DMS53 treated with DMSO at 0.1 percent for 48 hours (cell line): ENCODE results near the gene SPHK1.

Experiments
- DNase-seq: peaks from one replicate; lab custom pipeline; 2025; ENCODE audit not compliant: unreplicated experiment; lab: John Stamatoyannopoulos, UW

SPHK1 gene

DNA sequence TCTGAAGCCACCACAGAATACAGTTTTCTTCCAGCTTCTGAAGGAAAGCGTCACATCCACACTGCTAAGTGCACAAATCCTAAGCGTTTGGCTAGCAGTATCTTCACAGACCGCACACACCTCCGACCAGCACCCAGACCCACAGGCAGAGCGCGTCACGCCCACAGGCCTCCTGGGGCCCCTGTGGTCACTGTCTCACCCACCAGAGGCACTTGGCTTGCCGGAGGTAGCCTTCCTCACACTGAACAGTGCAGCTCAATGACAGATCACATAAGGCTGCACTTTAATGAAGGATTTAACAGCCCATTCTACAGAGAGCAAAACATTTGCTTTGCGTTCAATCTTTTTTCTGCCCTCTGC, 21.2 kb downstream of the SPHK1 start:
- DNase-seq: no peak

DNA sequence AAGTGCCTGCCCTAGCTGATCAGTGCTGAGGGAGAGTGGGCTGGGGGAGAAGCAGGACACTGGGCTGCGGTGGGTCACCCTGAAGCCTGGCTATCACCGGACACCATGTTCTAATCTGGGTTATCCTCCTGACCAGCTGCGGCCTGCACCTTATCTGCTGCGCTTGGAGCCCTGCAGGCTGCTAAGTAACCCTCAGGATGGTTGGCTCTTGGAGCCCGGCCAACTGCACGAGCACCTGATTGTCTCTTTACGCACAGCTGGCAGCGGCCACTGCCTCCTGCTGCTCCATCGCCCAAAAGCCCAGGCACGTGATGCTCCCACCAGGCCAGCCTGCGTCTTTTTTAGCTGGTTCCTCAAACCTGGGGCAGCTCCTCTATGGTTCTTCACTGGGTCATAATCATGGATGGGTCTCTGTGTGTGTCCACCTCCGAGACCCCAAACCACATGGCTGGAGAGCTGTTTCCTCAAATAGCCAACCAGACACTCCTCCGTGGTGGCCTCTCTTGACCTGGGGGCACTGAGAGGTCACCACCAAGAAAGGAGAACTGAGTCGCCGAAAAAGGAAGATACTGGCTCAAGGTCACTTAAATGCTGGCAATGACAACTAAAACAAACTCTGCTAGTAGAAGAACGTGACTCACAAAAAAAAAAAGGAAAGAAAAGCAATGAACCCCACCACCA, 21.7 kb downstream of the SPHK1 start:
- no peak for DNase-seq

DNA sequence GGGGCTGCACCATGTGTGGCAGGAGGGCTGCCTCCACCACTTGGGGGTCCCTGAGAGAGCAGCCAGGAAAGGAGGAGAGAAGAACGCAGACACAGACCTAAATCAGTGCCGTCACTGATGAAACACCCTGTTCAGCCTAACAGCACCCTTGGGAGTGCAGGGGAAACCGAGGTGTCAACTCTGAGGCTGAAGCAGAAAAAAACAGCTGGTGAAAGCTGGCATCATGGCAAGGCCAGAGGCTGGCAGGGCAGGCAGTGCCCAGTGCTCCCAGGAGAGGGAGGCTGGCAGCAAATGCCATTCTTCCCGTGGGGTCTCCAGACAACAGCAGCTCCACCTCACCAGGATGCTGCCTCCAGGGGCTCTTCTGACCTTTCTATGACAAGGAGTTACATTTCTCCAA, 23.1 kb downstream of the SPHK1 start:
- no peak for DNase-seq

DNA sequence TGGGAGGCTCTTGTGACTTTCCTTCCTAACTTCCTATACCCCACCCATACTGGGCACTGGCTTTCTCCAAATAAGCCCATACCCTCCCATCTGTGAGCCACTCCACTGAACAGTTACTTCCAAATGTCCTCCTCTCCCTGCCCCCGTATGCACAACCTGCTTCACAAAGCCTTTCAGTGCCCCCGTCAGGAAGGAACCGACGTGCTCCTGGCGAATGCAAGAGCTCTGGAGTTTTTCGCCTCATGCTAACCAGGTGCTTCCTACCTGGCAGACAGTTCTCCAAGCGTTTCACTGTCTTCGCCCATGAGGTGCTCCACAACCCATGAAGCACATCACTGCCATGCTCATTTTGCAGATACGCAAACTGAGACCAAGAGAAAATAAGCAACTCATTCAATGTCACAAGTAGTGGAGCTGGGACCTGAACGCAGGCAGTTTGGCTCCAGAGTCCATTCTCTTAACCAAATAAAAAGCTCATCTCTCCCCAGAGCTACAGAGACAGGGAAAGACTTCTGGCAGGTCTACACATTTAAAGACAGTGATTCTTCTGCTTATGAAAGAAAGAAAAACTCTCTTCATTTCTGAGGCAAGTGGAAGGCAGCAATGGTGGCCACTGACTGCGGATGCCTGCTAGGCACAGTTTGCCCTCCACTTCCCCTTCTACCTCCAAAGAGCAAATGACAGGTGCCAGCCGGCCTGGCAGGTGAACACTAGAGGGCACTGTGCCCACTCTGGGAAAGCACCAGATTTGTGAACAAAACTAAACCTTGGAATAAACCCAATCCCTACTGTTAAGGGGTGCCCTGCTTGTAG, 23.8 kb downstream of the SPHK1 start:
- DNase-seq: peak; percentile 70

DNA sequence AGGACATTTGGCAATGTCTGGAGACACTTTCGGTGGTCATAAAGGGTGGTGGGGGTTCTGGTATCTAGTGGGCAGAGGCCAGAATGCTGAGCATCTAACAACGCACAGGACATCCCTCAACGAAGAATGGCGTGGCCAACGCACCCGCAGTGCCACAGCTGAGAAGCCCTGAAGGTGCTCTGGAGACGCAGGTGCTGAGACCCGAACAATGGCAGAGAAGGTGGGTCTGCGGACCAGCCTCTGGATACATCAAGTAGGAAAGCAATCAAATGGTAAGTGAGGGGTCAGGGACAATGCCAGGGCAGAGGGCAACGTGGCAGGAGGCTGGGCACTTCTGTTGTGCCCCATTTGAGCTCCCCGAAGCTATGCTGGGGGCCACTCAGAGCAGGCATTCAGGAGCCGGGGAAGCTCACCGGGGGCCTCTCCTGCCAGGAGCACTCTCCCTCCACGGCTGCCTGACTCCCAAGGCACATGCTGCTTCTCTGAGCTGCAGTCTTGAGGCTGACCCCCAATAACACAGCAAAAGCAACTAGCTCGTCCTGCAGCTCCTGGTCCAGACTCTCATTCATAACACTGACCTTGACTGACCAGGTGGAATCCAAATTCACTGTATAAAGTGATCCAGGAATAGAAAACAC, 26.0 kb downstream of the SPHK1 start:
- DNase-seq: no peak

DNA sequence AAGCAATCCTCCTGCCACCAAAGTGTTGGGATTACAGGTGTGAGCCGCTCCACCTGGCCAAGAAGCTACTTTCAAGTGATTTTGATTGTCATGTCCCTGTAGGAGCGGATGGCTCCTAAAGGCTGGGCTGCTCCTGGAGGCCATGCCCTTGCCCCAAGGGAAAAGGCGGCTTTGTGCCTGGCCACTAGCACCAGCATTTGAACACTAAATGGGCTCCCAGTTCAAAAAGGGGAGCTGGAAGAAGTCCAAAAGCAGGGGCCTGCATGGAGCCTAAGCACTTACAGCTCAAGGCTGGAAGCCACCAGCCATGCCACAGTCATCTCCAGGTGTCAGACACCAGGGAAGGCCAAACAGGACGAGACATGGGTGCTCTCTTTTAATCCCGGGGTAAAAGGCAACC, 26.8 kb downstream of the SPHK1 start:
- no peak for DNase-seq

DNA sequence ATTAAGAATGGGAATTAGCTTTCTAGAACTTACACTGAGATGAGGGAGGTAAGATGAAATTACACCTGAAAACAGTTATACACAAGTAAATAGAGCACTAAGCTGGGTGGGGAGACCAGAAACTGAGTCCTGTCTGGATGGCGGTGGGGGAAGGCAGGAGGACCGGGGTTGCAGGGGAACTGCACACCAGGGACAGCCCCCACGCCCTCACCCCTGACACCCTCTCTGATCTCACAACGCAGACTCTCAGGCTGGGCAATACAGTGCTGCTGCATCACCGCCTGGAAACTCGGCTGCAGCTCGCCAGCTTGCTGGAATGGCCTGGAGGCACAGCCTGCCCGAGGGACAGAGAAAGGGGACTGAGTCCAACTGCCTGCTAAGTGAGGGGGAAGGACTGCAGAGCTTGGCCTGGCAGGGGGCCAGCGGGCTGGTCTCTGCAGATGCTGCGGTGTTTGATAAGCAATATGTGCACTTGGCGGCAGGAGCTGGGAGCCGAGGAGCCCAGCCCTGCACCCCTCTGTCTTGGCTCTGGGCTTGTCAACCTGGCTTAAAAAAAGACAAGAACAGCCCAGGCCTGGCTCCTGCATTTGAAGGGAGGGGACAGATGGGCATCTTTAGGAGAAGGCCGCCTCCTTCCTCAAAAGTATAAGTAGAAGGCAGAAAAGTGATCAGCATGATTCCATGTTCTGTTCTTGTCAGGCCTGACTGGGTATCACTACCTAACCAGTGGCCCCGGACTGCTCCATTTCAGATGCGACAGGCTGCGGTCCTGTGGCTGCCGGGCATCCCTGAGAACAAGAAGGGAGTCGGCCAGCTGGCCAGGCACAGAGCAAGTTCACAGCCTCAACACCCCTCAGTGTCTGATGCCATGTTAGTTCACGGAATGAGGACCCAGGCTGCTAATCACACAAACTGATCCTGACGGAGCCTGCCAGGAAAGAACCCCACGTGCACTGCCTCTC, 30.2 kb downstream of the SPHK1 start:
- no peak for DNase-seq

DNA sequence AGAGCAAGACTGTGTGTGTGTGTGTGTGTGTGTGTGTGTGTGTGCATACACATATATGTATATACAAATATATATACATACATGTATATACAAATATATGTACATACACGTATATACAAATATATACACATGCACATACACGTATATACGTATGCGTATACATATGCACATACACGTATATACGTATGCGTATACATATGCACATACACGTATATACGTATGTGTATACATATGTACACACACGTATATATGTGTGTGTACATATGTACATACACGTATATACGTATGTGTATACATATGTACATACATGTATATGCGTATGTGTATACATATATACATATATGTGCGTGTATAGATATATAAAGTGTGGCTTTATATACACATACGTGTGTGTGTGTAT, 31.4 kb downstream of the SPHK1 start:
- no peak for DNase-seq

DNA sequence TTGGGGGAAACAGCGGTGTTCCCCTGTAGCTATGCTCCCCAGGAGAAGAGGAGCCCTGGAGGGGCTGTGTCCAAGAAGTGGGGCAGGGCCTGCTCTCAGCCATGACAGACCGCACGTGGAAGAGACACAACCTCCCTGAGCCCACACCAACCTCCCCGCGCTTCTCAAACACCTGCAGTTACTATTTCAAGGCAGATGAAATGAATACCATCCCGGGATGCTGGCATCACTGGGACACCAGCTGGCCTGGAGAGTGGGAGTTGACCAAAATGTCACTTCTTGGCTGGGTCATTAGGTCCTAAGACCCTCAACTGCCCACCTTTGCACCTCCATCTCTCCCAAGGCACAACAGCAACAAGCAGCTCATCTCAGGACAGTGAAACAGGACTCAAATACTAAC, 32.0 kb downstream of the SPHK1 start:
- no peak for DNase-seq

DNA sequence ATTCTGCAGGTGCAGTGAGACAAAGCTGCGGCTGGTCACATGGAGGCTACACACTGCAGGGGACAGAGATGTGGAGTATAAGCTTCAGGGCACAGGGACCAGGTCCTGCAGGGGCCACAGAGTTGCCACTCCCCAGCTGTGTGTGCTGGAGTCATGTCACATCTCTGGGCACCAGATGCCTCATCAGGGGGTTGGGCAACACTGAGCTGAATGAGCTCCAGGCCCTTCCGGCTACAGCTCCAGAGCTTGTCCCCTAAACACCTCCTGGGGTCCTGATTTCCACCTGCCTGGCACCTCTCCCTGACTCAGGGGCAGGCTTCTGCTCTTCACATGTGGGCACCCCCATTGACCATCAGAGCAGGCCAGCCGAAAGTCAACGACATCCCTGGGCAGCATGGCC, 32.5 kb downstream of the SPHK1 start:
- no peak for DNase-seq

DNA sequence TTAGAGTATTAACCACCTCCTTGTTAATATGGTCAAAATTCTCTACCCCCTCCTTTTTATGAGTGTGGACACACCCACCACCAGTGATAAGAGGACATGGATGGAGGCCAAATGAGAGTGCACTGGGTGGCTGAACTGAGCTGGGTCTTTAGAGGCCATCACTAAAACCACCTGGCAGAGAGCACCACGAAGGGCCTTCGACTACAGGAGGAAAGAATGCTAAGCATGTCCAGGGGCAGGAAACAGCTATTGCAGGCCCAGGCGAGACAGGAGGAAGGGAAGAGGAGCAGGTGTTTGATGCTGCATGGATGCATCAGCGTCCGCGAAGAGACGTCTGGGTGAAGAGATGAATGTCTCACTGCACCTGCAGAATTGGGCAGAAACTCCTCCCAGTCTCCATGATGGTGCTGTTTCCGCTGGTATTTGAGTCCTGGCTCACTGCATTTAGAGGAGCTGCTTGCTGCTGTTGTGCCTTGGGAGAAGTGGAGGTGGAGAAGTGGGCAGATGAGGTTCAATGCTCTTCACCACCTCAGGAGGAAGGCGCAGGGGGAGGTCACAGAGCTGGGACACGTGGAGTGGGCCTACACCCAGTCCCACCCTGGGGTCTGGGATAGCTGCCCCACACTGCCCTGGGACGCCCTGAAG, 33.2 kb downstream of the SPHK1 start:
- no peak for DNase-seq

DNA sequence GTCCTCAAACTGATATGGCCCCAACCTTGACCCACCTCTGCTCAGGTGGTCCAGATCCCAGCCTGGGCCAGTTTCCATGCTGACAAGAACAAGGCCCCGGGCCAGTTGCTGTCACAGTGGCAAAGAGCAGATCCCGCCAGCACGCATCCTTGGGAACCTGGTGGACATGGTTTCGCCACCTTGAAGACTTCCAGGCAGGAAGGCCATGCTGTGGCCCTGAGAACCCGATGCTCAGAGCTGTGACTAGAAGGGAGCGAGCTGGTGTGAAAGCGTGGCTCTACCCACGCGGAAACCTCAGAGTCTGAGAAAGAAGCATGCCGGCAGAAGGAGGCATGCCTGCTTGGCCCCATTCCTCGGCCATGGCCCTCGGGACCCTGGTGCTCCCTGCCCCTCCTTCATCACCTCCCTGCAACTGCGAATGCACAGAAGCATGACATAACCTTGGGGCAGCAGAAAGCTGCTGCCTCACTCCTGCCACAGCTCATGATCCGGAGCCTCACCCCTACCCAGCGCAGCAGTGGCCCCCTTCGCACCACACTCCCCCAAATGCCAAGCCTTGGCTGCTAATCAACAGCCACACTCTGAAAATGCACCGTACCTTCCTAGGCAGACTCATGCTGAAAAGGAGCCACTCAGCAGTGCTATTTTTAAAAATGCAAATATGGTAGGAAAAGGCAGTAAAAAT, 35.3 kb downstream of the SPHK1 start:
- DNase-seq: no peak

DNA sequence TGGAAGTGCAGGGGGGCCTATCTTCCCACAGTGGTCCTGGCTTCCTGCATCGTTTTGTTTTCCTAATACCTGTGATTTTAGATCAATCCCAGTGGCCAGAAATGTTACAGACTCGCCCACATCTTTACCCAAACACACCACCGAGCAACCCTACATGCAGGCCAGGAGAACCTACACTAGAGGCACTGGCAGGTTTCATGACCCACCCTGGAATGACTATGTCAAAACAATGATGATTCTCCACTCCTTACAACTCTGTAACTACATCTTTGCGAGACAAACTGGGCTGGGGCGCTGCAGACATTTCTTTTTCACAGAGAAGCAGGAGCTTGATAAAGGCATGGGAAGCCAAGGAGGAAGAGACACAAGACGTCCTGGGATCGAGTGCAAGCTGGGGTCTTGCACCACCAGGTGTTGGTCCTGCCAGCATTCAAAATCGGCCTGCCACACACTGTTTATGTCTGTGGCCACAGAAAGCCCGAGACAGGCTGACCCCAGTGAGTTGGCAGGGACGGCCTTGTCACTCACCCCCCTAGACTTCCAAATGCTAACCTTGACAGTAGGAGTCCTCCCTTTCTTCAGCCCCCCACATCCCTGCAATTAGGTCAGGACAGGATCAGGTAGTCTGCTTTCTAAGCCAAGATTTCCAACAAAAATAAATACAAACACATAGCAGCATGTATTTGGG, 36.1 kb downstream of the SPHK1 start:
- DNase-seq: no peak

DNA sequence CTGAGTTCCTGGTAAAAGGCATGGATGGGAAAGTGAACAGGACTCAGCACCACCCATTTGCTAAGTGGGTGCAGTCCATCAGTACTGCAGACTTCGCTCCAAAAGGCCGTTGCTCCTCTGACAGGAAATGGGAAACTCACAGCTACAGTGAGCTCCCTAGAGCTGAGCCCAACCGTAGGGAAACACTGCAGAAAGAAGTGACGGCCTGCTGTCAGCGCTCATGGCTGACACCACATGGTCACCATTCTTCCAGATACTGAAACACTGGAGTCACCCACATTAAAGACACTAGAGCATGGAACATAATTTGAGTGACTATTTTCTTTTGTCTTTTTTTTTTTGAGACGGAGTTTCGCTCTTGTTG, 36.6 kb downstream of the SPHK1 start:
- no peak for DNase-seq

DNA sequence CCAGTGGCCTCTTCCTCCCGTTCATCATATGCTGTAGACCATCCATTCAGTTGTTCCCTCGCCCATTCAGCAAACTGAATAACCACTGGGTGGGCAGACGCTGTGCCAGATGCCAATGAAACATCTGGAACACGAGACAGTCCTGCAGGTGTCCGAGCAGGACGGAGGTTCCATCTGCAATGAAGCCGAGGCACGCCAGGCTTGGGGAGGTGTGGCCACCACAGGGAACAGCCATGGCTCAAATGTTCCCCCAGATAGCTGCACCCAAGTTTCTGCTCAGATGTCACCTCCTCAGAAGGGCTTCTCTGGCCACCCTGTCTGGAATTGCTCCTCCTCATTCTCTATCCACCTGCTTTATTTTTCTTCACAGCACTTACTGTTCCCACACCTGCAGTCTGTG, 38.0 kb downstream of the SPHK1 start:
- no peak for DNase-seq

DNA sequence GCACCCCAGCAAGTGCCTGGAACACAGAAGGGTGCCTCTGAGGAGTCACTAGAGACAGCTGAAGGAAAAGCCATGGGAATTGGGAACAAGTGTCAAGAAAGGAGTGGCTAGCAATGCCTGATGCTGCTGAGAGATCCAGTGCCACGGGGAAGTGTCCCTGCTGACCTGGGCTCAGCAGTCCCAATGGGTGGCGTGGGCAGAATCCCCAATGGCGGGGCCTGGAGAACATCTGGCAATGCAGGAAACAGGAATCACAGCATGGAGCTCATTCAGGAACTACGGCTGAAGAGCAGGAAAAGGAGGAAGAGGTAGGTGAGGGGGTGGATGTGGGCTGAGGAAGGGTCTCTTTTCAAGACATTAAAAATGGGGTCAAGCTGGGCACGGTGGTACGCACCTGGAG, 38.5 kb downstream of the SPHK1 start:
- no peak for DNase-seq

DNA sequence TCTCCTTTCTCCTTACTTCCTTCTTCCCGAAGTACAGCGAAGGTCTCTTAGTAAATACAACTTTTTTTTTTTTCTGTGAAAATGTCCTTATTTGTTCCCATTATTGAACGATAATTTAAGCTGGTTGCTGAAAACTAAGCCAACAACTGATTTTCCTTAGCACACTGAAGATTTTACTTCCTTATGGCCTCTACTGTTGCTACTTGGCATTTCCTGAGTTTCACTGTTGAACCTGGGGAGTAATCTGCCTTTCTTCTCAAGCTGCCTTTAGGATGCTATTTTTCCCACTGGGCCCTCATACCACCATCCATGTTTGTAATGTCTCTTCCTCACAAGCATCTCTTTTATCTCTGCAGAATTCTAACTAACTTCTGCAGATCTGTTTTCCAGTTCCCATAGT, 42.4 kb downstream of the SPHK1 start:
- no peak for DNase-seq

DNA sequence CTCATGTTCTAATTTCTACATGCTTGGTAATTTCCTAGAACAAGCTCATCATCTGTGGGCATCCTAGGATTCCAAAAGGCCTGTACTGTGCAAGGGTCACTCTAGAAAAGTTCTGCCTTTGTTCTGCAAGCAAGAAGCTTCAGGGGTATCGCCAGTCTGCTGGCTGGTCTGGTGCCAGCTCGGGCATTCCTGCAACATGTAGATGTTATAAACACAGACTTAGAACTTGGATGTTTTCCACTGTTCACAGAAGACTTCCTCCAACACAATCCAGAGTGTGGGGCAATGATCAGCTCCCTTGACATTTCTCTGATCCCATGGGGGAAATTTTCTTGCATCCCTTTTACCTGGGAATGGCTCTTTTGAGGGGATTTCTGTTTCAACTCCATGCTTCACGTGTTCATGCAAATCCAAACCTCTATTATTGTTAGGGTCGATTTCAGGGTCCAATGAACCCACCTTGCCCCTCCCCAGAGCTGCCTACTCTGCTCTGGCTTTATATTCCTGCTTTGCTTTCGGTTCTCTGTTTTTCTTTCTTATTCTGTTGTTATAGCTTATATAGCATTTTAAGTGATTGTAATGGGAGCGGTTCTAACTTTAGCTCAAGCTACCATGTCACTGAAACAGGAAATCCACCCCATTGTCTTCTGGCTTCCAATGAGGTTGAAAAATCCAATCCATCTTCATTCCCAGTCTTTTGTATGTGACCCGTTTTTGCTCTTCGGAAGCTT, 43.3 kb downstream of the SPHK1 start:
- DNase-seq: no peak

DNA sequence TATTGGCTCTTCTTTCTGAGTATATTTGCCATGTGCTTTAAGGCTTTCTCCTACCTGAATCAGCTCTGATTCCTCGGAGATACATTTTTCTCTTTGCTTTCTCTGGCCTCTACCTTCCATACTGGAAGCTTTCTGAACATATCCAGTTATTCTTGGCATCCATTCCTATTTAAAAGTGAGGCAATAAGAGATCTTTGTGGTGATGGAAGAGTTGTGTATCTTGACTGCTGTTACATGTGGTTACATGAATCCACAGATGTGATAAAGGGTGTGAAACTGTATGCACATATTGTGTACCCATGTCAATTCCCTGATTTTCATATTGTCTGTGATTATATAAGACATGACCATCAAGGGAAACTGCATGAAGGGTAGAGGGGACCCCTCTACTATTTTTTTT, 44.1 kb downstream of the SPHK1 start:
- no peak for DNase-seq
